ENCODE results near the gene GNG13.

Gene GNG13

GRCh38 chr16:769934-770333, 30.6 kb downstream of the GNG13 start:
- H3K4me3 ChIP-seq (replicated peaks in 1 of 2; ENCODE audit: low read depth in 2 of 2, low read length in 2 of 2): no peak overlapping the region

GRCh38 chr16:769184-769784, 31.2 kb downstream of the GNG13 start:
- DNase-seq (ENCODE audit: low read depth in 2 of 2): no peak
- no peak for TF ChIP-seq CTCF (IDR thresholded peaks at IDR 0.05; ENCODE audit: low read depth, low read length)
- H3K4me3 ChIP-seq (replicated peaks in 1 of 2; ENCODE audit: low read depth in 2 of 2, low read length in 2 of 2): no peak overlapping the region

More at GRCh38 chr16:769934-770333, 30.6 kb downstream of the GNG13 start:
- no peak for DNase-seq (ENCODE audit: low read depth in 2 of 2)
- TF ChIP-seq CTCF (IDR thresholded peaks at IDR 0.05; ENCODE audit: low read depth, low read length): no peak

DNA sequence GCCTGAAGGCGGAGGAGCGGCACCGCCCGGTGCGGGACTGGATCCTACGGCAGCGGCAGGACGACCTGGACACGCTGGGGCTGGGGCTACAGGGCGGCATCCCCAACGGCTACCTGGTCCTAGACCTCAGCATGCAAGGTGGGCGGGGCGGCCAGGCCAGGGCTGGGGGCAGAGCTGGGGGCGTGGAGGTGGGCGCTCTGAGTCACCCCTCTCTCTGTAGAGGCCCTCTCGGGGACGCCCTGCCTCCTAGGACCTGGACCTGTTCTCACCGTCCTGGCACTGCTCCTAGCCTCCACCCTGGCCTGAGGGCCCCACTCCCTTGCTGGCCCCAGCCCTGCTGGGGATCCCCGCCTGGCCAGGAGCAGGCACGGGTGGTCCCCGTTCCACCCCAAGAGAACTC, 32.1 kb downstream of the GNG13 start:
- H3K4me3 ChIP-seq (replicated peaks in 1 of 2; ENCODE audit: low read depth in 2 of 2, low read length in 2 of 2): no peak overlapping the region
- no peak for DNase-seq (ENCODE audit: low read depth in 2 of 2)
- no peak for TF ChIP-seq CTCF (IDR thresholded peaks at IDR 0.05; ENCODE audit: low read depth, low read length)

GRCh38 chr16:767743-768235, 32.7 kb downstream of the GNG13 start:
- no peak for DNase-seq (ENCODE audit: low read depth in 2 of 2)
- no peak for TF ChIP-seq CTCF (IDR thresholded peaks at IDR 0.05; ENCODE audit: low read depth, low read length)
- no peak overlapping the region for H3K4me3 ChIP-seq (replicated peaks in 1 of 2; ENCODE audit: low read depth in 2 of 2, low read length in 2 of 2)

- DNase-seq (ENCODE audit: low read depth in 2 of 2): no peak
- H3K4me3 ChIP-seq (replicated peaks in 1 of 2; ENCODE audit: low read depth in 2 of 2, low read length in 2 of 2): no peak overlapping the region
- TF ChIP-seq CTCF (IDR thresholded peaks at IDR 0.05; ENCODE audit: low read depth, low read length): no peak
Measured at GRCh38 chr16:766820-767640, 33.5 kb downstream of the GNG13 start.

DNA sequence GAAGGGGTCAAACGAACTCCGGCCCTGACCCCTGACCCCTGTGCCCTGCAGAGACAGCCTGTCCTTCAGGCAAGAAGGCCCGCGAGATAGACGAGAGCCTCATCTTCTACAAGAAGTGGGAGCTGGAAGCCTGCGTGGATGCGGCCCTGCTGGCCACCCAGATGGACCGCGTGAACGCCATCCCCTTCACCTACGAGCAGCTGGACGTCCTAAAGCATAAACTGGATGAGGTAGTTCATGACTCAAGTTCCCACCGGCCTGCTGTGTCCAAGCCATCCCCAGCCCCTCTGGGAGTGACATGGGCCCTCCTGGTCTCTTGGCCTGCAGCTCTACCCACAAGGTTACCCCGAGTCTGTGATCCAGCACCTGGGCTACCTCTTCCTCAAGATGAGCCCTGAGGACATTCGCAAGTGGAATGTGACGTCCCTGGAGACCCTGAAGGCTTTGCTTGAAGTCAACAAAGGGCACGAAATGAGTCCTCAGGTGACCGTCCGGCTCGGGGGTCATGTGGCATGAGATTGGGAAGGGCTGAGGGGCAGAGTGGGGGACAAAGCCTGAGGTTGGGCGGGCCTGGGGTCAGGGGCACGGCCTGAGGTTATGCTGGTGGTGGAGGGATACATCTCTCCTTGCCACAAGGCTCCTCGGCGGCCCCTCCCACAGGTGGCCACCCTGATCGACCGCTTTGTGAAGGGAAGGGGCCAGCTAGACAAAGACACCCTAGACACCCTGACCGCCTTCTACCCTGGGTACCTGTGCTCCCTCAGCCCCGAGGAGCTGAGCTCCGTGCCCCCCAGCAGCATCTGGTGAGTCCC, 34.3 kb downstream of the GNG13 start:
- DNase-seq (ENCODE audit: low read depth in 2 of 2): no peak
- no peak overlapping the region for H3K4me3 ChIP-seq (replicated peaks in 1 of 2; ENCODE audit: low read depth in 2 of 2, low read length in 2 of 2)
- TF ChIP-seq CTCF (IDR thresholded peaks at IDR 0.05; ENCODE audit: low read depth, low read length): no peak
